Naive B cell (primary cell): ENCODE results near the gene TTYH2. TPM values are rescaled to one million over a fixed set of nuclear protein-coding genes. Genes with fewer than 3 reads are reported as not detected.
"Not testable (repeated sequence)": the region's sequence is repeated elsewhere in the genome, so short reads cannot be mapped to it uniquely, and the experiment has no call there.

Source experiments
- ATAC-seq, 2 donors: fragments of 150-1000 bp; cut with Tn5 transposase; 2 replicates each; pipeline ENCODE4 v1.10.0; 2021; ENCODE audit warnings: low read depth in 2 of 2, mild to moderate bottlenecking in 2 of 2, moderate library complexity in 2 of 2
- DNase-seq: peaks from one replicate; pipeline ENCODE4 v3.0.0; 2022
- H3K27ac Mint-ChIP-seq, 6 donors: one replicate each; pipeline ENCODE4 v1.8.0; 2020 to 2022; ENCODE audit warnings: mild to moderate bottlenecking in 6 of 6, mixed read lengths in 6 of 6, moderate library complexity in 5 of 6, inconsistent platforms in 2 of 6
- H3K27me3 Mint-ChIP-seq, 3 donors: one replicate each; pipeline ENCODE4 v1.8.0; 2021 to 2022; ENCODE audit warnings: mixed read lengths in 3 of 3, mild to moderate bottlenecking in 1 of 3
- H3K36me3 Mint-ChIP-seq, 2 donors: one replicate each; pipeline ENCODE4 v1.8.0; 2020 to 2022; ENCODE audit warnings: mixed read lengths in 2 of 2, inconsistent platforms in 1 of 2, mild to moderate bottlenecking in 1 of 2
- H3K4me1 Mint-ChIP-seq, 3 donors: one replicate each; pipeline ENCODE4 v1.8.0; 2020 to 2022; ENCODE audit warnings: mixed read lengths in 3 of 3, inconsistent platforms in 1 of 3, mild to moderate bottlenecking in 1 of 3, moderate library complexity in 1 of 3
- H3K4me3 Mint-ChIP-seq, 8 donors: one replicate each; pipeline ENCODE4 v1.8.0; 2020 to 2022; ENCODE audit warnings: mild to moderate bottlenecking in 8 of 8, mixed read lengths in 8 of 8, moderate library complexity in 8 of 8, inconsistent platforms in 2 of 8
- H3K9me3 Mint-ChIP-seq, 7 donors: one replicate each; pipeline ENCODE4 v1.8.0; 2020 to 2022; ENCODE audit warnings: mixed read lengths in 7 of 7, mild to moderate bottlenecking in 5 of 7, inconsistent platforms in 2 of 7, moderate library complexity in 1 of 7
- polyA plus RNA-seq, 6 donors: library from polyadenylated mRNA; unstranded; fragments of 300-500 nt; fragmentation: Illumina TruSeq; gene quantifications; one replicate each; pipeline ENCODE4 v1.2.3, GENCODE V29; 2021; ENCODE audit warnings: low read depth in 6 of 6

The TTYH2 gene
- polyA plus RNA-seq, 6 donors from 2014 or later, result 0.57 to 2.0 (median 1.1) TPM

GRCh38 chr17:74183411-74183810 is 30.0 kb upstream of the TTYH2 start:
- no peak for DNase-seq
- Mint-ChIP-seq H3K4me3 (no peak overlapping the region), H3K27me3 (peaks cover 24 to 78% (median 69%) of the 10 kb centered on the region in 3 donors), H3K4me1 (no peaks in the 10 kb centered on the region), H3K27ac (no peak overlapping the region), H3K36me3 (no peaks in the 10 kb centered on the region), H3K9me3 (peaks cover 0 to 1% (median 0%) of the 10 kb centered on the region in 7 donors)
- ATAC-seq, result no peak

GRCh38 chr17:74185571-74186185 is 27.7 kb upstream of the TTYH2 start:
- DNase-seq, result no peak
- Mint-ChIP-seq H3K27me3 (peaks cover 26 to 62% (median 57%) of the 10 kb centered on the region in 3 donors), H3K36me3 (no peaks in the 10 kb centered on the region), H3K27ac (no peak overlapping the region), H3K9me3 (peaks cover 0 to 11% (median 2%) of the 10 kb centered on the region in 7 donors), H3K4me3 (no peak overlapping the region), H3K4me1 (no peaks in the 10 kb centered on the region)
- ATAC-seq, result no peak

GRCh38 chr17:74186498-74186897 is 26.9 kb upstream of the TTYH2 start:
- no peaks in the 10 kb centered on the region for H3K4me1 Mint-ChIP-seq
- H3K27ac Mint-ChIP-seq, result peak overlapping the region in 1 of 6 donors; percentile 56
- peaks cover 26 to 54% (median 49%) of the 10 kb centered on the region in 3 donors for H3K27me3 Mint-ChIP-seq
- DNase-seq (no peak), ATAC-seq (no peak)
- H3K4me3 Mint-ChIP-seq, result no peak overlapping the region
- no peaks in the 10 kb centered on the region for H3K36me3 Mint-ChIP-seq
- H3K9me3 Mint-ChIP-seq, result peaks cover 0 to 11% (median 2%) of the 10 kb centered on the region in 7 donors

- Mint-ChIP-seq H3K4me1 (no peaks in the 10 kb centered on the region), H3K9me3 (peaks cover 0 to 11% (median 2%) of the 10 kb centered on the region in 7 donors), H3K4me3 (no peak overlapping the region), H3K27me3 (peaks cover 22 to 50% (median 46%) of the 10 kb centered on the region in 3 donors), H3K36me3 (no peaks in the 10 kb centered on the region), H3K27ac (no peak overlapping the region)
- DNase-seq (no peak), ATAC-seq (no peak)
These were observed 25.6 kb upstream of the TTYH2 start for GRCh38 chr17:74187761-74188160.

GRCh38 chr17:74188687-74189086 is 24.7 kb upstream of the TTYH2 start:
- DNase-seq, ATAC-seq, H3K36me3 Mint-ChIP-seq, H3K4me3 Mint-ChIP-seq, H3K4me1 Mint-ChIP-seq, H3K27ac Mint-ChIP-seq: not testable (repeated sequence)
- peaks cover 27 to 55% (median 43%) of the 10 kb centered on the region in 3 donors for H3K27me3 Mint-ChIP-seq
- peaks cover 0 to 11% (median 2%) of the 10 kb centered on the region in 7 donors for H3K9me3 Mint-ChIP-seq

GRCh38 chr17:74190154-74190553 is 23.2 kb upstream of the TTYH2 start:
- ATAC-seq, result peak; percentile 78 to 86
- Mint-ChIP-seq H3K36me3 (no peaks in the 10 kb centered on the region), H3K4me3 (no peak overlapping the region)

GRCh38 chr17:74190807-74191406 is 22.5 kb upstream of the TTYH2 start:
- peaks cover 0 to 2% (median 0%) of the 10 kb centered on the region in 3 donors for H3K4me1 Mint-ChIP-seq
- H3K27ac Mint-ChIP-seq, result no peak overlapping the region
- H3K36me3 Mint-ChIP-seq, result no peaks in the 10 kb centered on the region
- no peak overlapping the region for H3K4me3 Mint-ChIP-seq
- ATAC-seq (no peak), DNase-seq (no peak)
- H3K9me3 Mint-ChIP-seq, result peaks cover 0 to 11% (median 2%) of the 10 kb centered on the region in 7 donors
- peaks cover 31 to 61% (median 47%) of the 10 kb centered on the region in 3 donors for H3K27me3 Mint-ChIP-seq

More at GRCh38 chr17:74190154-74190553, 23.2 kb upstream of the TTYH2 start:
- peaks cover 31 to 61% (median 46%) of the 10 kb centered on the region in 3 donors for H3K27me3 Mint-ChIP-seq
- peaks cover 0 to 11% (median 2%) of the 10 kb centered on the region in 7 donors for H3K9me3 Mint-ChIP-seq
- H3K27ac Mint-ChIP-seq, result peak overlapping the region in 1 of 6 donors; percentile 12
- peaks cover 0 to 2% (median 0%) of the 10 kb centered on the region in 3 donors for H3K4me1 Mint-ChIP-seq
- no peak for DNase-seq

GRCh38 chr17:74192950-74193781 is 20.2 kb upstream of the TTYH2 start:
- Mint-ChIP-seq H3K4me3 (no peak overlapping the region), H3K27me3 (peaks cover 34 to 59% (median 57%) of the 10 kb centered on the region in 3 donors), H3K36me3 (no peaks in the 10 kb centered on the region), H3K9me3 (peaks cover 0 to 10% (median 4%) of the 10 kb centered on the region in 7 donors), H3K27ac (peak overlapping the region in 1 of 6 donors; percentile 32), H3K4me1 (peaks cover 0 to 2% (median 0%) of the 10 kb centered on the region in 3 donors)
- ATAC-seq (no peak), DNase-seq (no peak)

- DNase-seq, result no peak
- H3K4me3 Mint-ChIP-seq, result no peak overlapping the region
- peaks cover 36 to 56% (median 55%) of the 10 kb centered on the region in 3 donors for H3K27me3 Mint-ChIP-seq
- H3K9me3 Mint-ChIP-seq, result peaks cover 0 to 7% (median 2%) of the 10 kb centered on the region in 7 donors
- no peak overlapping the region for H3K27ac Mint-ChIP-seq
- no peak for ATAC-seq
- H3K4me1 Mint-ChIP-seq, result peaks cover 2 to 12% (median 3%) of the 10 kb centered on the region in 3 donors
- H3K36me3 Mint-ChIP-seq, result no peaks in the 10 kb centered on the region
These were observed 18.7 kb upstream of the TTYH2 start for GRCh38 chr17:74194682-74195081.

- no peaks in the 10 kb centered on the region for H3K36me3 Mint-ChIP-seq
- peaks cover 31 to 75% (median 74%) of the 10 kb centered on the region in 3 donors for H3K27me3 Mint-ChIP-seq
- DNase-seq (no peak), ATAC-seq (no peak)
- peaks cover 0 to 2% (median 0%) of the 10 kb centered on the region in 7 donors for H3K9me3 Mint-ChIP-seq
- no peak overlapping the region for H3K4me3 Mint-ChIP-seq
- no peak overlapping the region for H3K27ac Mint-ChIP-seq
- peaks cover 4 to 15% (median 6%) of the 10 kb centered on the region in 3 donors for H3K4me1 Mint-ChIP-seq
These were observed 16.6 kb upstream of the TTYH2 start for GRCh38 chr17:74196541-74197317.

- H3K27ac Mint-ChIP-seq, result peak overlapping the region in 1 of 6 donors; percentile 16
- peaks cover 0 to 2% (median 0%) of the 10 kb centered on the region in 7 donors for H3K9me3 Mint-ChIP-seq
- ATAC-seq (no peak), DNase-seq (no peak)
- no peaks in the 10 kb centered on the region for H3K36me3 Mint-ChIP-seq
- peaks cover 35 to 68% (median 66%) of the 10 kb centered on the region in 3 donors for H3K27me3 Mint-ChIP-seq
- H3K4me1 Mint-ChIP-seq, result peaks cover 4 to 20% (median 6%) of the 10 kb centered on the region in 3 donors
- no peak overlapping the region for H3K4me3 Mint-ChIP-seq
These were observed 15.6 kb upstream of the TTYH2 start for GRCh38 chr17:74197801-74198200.

GRCh38 chr17:74198694-74199093 is 14.7 kb upstream of the TTYH2 start:
- no peak for DNase-seq
- Mint-ChIP-seq H3K9me3 (peaks cover 0 to 2% (median 0%) of the 10 kb centered on the region in 7 donors), H3K27ac (peak overlapping the region in 1 of 6 donors; percentile 19), H3K4me1 (peaks cover 12 to 26% (median 13%) of the 10 kb centered on the region in 3 donors), H3K36me3 (peaks cover 4 to 5% of the 10 kb centered on the region in 2 donors), H3K4me3 (peak overlapping the region in 3 of 8 donors; percentile 51 to 62 (median 55)), H3K27me3 (peaks cover 27 to 64% (median 59%) of the 10 kb centered on the region in 3 donors)
- ATAC-seq, result no peak
